ENCODE measurements around the gene CDH12. TPM values are rescaled to one million over a fixed set of nuclear protein-coding genes. Genes with fewer than 3 reads are reported as not detected.

CDH12 gene
- total RNA-seq, 1 experiment from 2014 or later: not detected

DNA sequence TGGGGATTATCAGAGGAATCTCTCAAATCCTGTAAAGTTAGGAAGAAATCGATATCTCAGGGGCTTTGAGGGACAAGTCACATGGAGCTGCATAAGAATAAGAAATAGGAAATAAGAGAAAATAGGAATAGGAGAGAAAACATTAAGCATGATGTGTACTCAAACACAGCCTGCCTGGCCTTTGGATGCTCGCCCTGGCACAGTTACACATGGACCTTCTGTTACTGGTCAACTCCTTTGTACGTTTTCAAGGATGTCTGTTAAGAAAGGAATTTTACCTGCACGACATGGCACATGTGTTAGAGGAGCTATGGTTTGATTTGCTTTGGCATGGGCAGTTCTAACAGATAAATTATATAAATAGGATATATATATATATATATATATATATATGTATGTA, 321.2 kb downstream of the CDH12 start:
- H4K8ac ChIP-seq (replicated peaks; ENCODE audit: insufficient read length, low read depth, low read length): no peak overlapping the region
- H3K79me2 ChIP-seq (ENCODE audit: insufficient read depth, low read length): no peaks in the 10 kb centered on the region
- no peak for DNase-seq
- H2AK5ac ChIP-seq (ENCODE audit: insufficient read length, low read length): no peak overlapping the region
- H2BK5ac ChIP-seq (ENCODE audit: insufficient read length, low read length): no peak overlapping the region
- Mint-ChIP-seq H3K36me3 (ENCODE audit: insufficient read depth in 1 of 3, low read depth in 3 of 3) (no peaks in the 10 kb centered on the region; a peak in 2 of 7 replicates), H3K9me3 (no peaks in the 10 kb centered on the region), H3K4me3 (no peak overlapping the region), H3K4me1 (peaks cover 4 to 8% of the 10 kb centered on the region in 2 experiments), H3K27me3 (ENCODE audit: low read depth) (no peaks in the 10 kb centered on the region), H3K27ac (no peak overlapping the region)
- H2BK12ac ChIP-seq (ENCODE audit: insufficient read length, low read depth, low read length): no peak overlapping the region
- H3K4ac ChIP-seq (ENCODE audit: low read depth, low read length): no peak overlapping the region
- H2BK20ac ChIP-seq (ENCODE audit: low read depth, low read length, poor library complexity, severe bottlenecking): no peak overlapping the region
- H2AFZ ChIP-seq (ENCODE audit: low read length): no peak overlapping the region
- H3K27ac ChIP-seq (ENCODE audit: insufficient read length, low read depth, low read length): no peak overlapping the region
- H3K23ac ChIP-seq (ENCODE audit: insufficient read length, low read depth, low read length): no peak overlapping the region
- no peak overlapping the region for H3K9ac ChIP-seq (ENCODE audit: extremely low read depth, insufficient read length, low read length)
- H3T11ph ChIP-seq (ENCODE audit: low read length): no peak overlapping the region
- H3K56ac ChIP-seq (ENCODE audit: insufficient read length, low read depth, low read length): no peak overlapping the region
- H2BK120ac ChIP-seq (ENCODE audit: low read depth, low read length, poor library complexity, severe bottlenecking): no peak overlapping the region
- H3K9me3 ChIP-seq (ENCODE audit: control insufficient read depth, low read depth, low read length): no peaks in the 10 kb centered on the region
- H3K4me1 ChIP-seq (ENCODE audit: insufficient read depth, low read length): no peaks in the 10 kb centered on the region
- H3K23me2 ChIP-seq (ENCODE audit: insufficient read length, low read depth, low read length, poor library complexity, severe bottlenecking): no peaks in the 10 kb centered on the region
- no peak overlapping the region for H2BK15ac ChIP-seq (ENCODE audit: low read depth, low read length)
- H4K5ac ChIP-seq (ENCODE audit: insufficient read length, low read depth, low read length): no peak overlapping the region
- H3K79me1 ChIP-seq (ENCODE audit: insufficient read depth, low read depth, low read length, poor library complexity, severe bottlenecking): no peaks in the 10 kb centered on the region
- TF ChIP-seq CTCF (conservative IDR thresholded peaks at IDR 0.05): no peak
- H3K14ac ChIP-seq (ENCODE audit: insufficient read depth, low read length): no peak overlapping the region
- no CpG with 5 or more reads among the region's 4 CpGs for WGBS (ENCODE audit: extremely low coverage, insufficient read length, low lambda C conversion rate)
- no peak overlapping the region for H4K91ac ChIP-seq (ENCODE audit: insufficient read length, low read depth, low read length)
- H3K4me2 ChIP-seq (ENCODE audit: insufficient read depth, insufficient read length, low read length): no peak overlapping the region
- H3K27me3 ChIP-seq (ENCODE audit: insufficient read depth, low read length): no peaks in the 10 kb centered on the region
- no peaks in the 10 kb centered on the region for H4K20me1 ChIP-seq (ENCODE audit: control insufficient read depth, insufficient read depth, insufficient read length)
- H3K18ac ChIP-seq (ENCODE audit: insufficient read length, low read depth, low read length): no peak overlapping the region
